Loucy (cell line): ENCODE data around the gene ZFP36L2.

Experiments used
- H2AFZ ChIP-seq: fragments of 200-600 bp; sonication (generic); 2 replicates; pipeline ENCODE4 v1.6.0; 2016; ENCODE audit warnings: antibody characterized with exemption, mild to moderate bottlenecking, low read length, moderate library complexity
- H3F3A ChIP-seq: fragments of 200-600 bp; 2 replicates; pipeline ENCODE4 v1.6.0; 2016; ENCODE audit warnings: antibody characterized with exemption, low read depth, mild to moderate bottlenecking
- H3K27me3 ChIP-seq: fragments of 200-600 bp; sonication (generic); 2 replicates; pipeline ENCODE4 v1.6.1; 2014; ENCODE audit warnings: low read length, mild to moderate bottlenecking; ENCODE audit not compliant: insufficient read depth, poor library complexity, severe bottlenecking
- H3K36me3 ChIP-seq: fragments of 200-600 bp; sonication (generic); 2 replicates; pipeline ENCODE4 v1.6.1; 2016; ENCODE audit warnings: low read length; ENCODE audit not compliant: insufficient read depth
- H3K4me1 ChIP-seq: fragments of 200-600 bp; sonication (generic); 2 replicates; pipeline ENCODE4 v1.5.1; 2014; ENCODE audit warnings: low read length, mild to moderate bottlenecking; ENCODE audit not compliant: insufficient read depth, poor library complexity, severe bottlenecking
- H3K4me2 ChIP-seq: fragments of 200-600 bp; sonication (generic); 2 replicates; pipeline ENCODE4 v1.6.0; 2014; ENCODE audit warnings: antibody characterized with exemption, low read length, low read depth, mild to moderate bottlenecking; ENCODE audit not compliant: poor library complexity, severe bottlenecking
- H3K4me3 ChIP-seq: fragments of 200-600 bp; sonication (generic); 2 replicates; pipeline ENCODE4 v1.5.1; 2014; ENCODE audit warnings: low read length, mild to moderate bottlenecking, mixed read lengths; ENCODE audit not compliant: poor library complexity, severe bottlenecking
- H3K79me2 ChIP-seq: fragments of 200-600 bp; sonication (generic); 2 replicates; pipeline ENCODE4 v1.6.1; 2014; ENCODE audit warnings: low read length; ENCODE audit not compliant: insufficient read depth
- H3K9ac ChIP-seq: fragments of 200-600 bp; sonication (generic); 2 replicates; pipeline ENCODE4 v1.6.0; 2014; ENCODE audit warnings: mild to moderate bottlenecking, low read depth, low read length, moderate library complexity; ENCODE audit not compliant: poor library complexity, severe bottlenecking
- H3K9me2 ChIP-seq: fragments of 200-600 bp; sonication (generic); replicated peaks from 2 replicates; pipeline ENCODE4 v1.6.1; 2016; ENCODE audit warnings: low read depth, low read length, mixed read lengths
- H3K9me3 ChIP-seq: fragments of 200-600 bp; sonication (generic); 2 replicates; pipeline ENCODE4 v1.6.1; 2014; ENCODE audit warnings: mild to moderate bottlenecking, antibody characterized with exemption, low read length, low read depth; ENCODE audit not compliant: insufficient read depth
- H4K20me1 ChIP-seq: fragments of 200-600 bp; sonication (generic); 2 replicates; pipeline ENCODE4 v1.6.0; 2014; ENCODE audit warnings: antibody characterized with exemption, low read length, mild to moderate bottlenecking; ENCODE audit not compliant: insufficient read depth, poor library complexity, severe bottlenecking
- CTCF ChIP-seq: fragments of 200-600 bp; sonication (generic); conservative IDR thresholded peaks from 2 replicates; pipeline ENCODE4 v1.5.1; 2014; ENCODE audit warnings: mild to moderate bottlenecking, antibody characterized with exemption, low read length
- EZH2phosphoT487 ChIP-seq: fragments of 200-600 bp; IDR thresholded peaks from 2 replicates; pipeline ENCODE4 v1.6.1; 2018; ENCODE audit warnings: antibody characterized with exemption, mild to moderate bottlenecking, moderate library complexity, borderline replicate concordance

ZFP36L2 gene

GRCh38 chr2:43210467-43211303 lies 15.7 kb downstream of the ZFP36L2 start:
- Histone ChIP-seq H3K4me1 (peaks cover 4% of the 10 kb centered on the region), H3K9ac (no peak overlapping the region), H3F3A (no peaks in the 10 kb centered on the region), H3K4me2 (no peak overlapping the region), H3K9me2 (no peaks in the 10 kb centered on the region), H2AFZ (no peak overlapping the region), H4K20me1 (no peaks in the 10 kb centered on the region), H3K4me3 (no peak overlapping the region), H3K9me3 (no peaks in the 10 kb centered on the region), H3K36me3 (no peaks in the 10 kb centered on the region), H3K27me3 (no peaks in the 10 kb centered on the region), H3K79me2 (no peaks in the 10 kb centered on the region)
- TF ChIP-seq CTCF (no peak), EZH2phosphoT487 (no peak)

- Histone ChIP-seq H3F3A (no peaks in the 10 kb centered on the region), H3K9me3 (no peaks in the 10 kb centered on the region), H3K4me2 (no peak overlapping the region), H3K79me2 (no peaks in the 10 kb centered on the region), H3K9me2 (no peaks in the 10 kb centered on the region), H2AFZ (no peak overlapping the region), H3K27me3 (no peaks in the 10 kb centered on the region), H3K9ac (no peak overlapping the region), H3K36me3 (no peaks in the 10 kb centered on the region), H3K4me1 (peaks cover 4% of the 10 kb centered on the region), H4K20me1 (no peaks in the 10 kb centered on the region), H3K4me3 (no peak overlapping the region)
- TF ChIP-seq EZH2phosphoT487 (no peak), CTCF (no peak)
These were observed 16.3 kb downstream of the ZFP36L2 start for GRCh38 chr2:43210125-43210466.

- H3K4me2 ChIP-seq = no peak overlapping the region
- no peaks in the 10 kb centered on the region for H3F3A ChIP-seq
- no peak overlapping the region for H2AFZ ChIP-seq
- no peaks in the 10 kb centered on the region for H3K9me3 ChIP-seq
- no peaks in the 10 kb centered on the region for H3K9me2 ChIP-seq
- H3K4me3 ChIP-seq = no peak overlapping the region
- H3K79me2 ChIP-seq = no peaks in the 10 kb centered on the region
- TF ChIP-seq CTCF (no peak), EZH2phosphoT487 (no peak)
- H3K9ac ChIP-seq = no peak overlapping the region
- peaks cover 6% of the 10 kb centered on the region for H3K4me1 ChIP-seq
- no peaks in the 10 kb centered on the region for H4K20me1 ChIP-seq
- H3K36me3 ChIP-seq = no peaks in the 10 kb centered on the region
- no peaks in the 10 kb centered on the region for H3K27me3 ChIP-seq
These were observed 17.1 kb downstream of the ZFP36L2 start for GRCh38 chr2:43209204-43209717.
